GM23338 (cell line): ENCODE data around the gene ENOX2. TPM values are rescaled to one million over a fixed set of nuclear protein-coding genes. Genes with fewer than 3 reads are reported as not detected.

ENCODE experiments used
- ATAC-seq: fragments of 200-7000 bp; cut with Tn5 transposase; 3 replicates; pipeline ENCODE4 v1.9.1; 2020
- DNase-seq: peaks from one replicate; pipeline ENCODE4 v3.0.0-alpha.2; 2015; ENCODE audit warnings: low spot score
- H2AFZ ChIP-seq: fragments of 200-600 bp; sonication (generic); 2 replicates; pipeline ENCODE4 v1.8.0; 2016; ENCODE audit warnings: antibody characterized with exemption, mild to moderate bottlenecking, moderate library complexity
- H3F3A ChIP-seq: fragments of 200-600 bp; sonication (generic); replicated peaks from 2 replicates; pipeline ENCODE4 v1.8.0; 2017; ENCODE audit warnings: antibody characterized with exemption, mixed run types, low read depth
- H3K27ac ChIP-seq: fragments of 200-600 bp; sonication (generic); 2 replicates; pipeline ENCODE4 v1.6.1; 2016; ENCODE audit warnings: low read depth
- H3K27me3 ChIP-seq: fragments of 200-600 bp; sonication (generic); 2 replicates; pipeline ENCODE4 v1.8.0; 2016; ENCODE audit warnings: mild to moderate bottlenecking, mixed run types, moderate library complexity; ENCODE audit not compliant: insufficient read depth
- H3K36me3 ChIP-seq: fragments of 200-600 bp; sonication (generic); 2 replicates; pipeline ENCODE4 v1.8.0; 2016; ENCODE audit warnings: mild to moderate bottlenecking; ENCODE audit not compliant: insufficient read depth
- H3K4me1 ChIP-seq: fragments of 200-600 bp; sonication (generic); 2 replicates; pipeline ENCODE4 v1.8.0; 2016; ENCODE audit warnings: mild to moderate bottlenecking, moderate library complexity; ENCODE audit not compliant: insufficient read depth
- H3K4me2 ChIP-seq: fragments of 200-600 bp; sonication (generic); 2 replicates; pipeline ENCODE4 v1.7.1; 2017; ENCODE audit warnings: mixed run types
- H3K4me3 ChIP-seq: fragments of 200-600 bp; sonication (generic); 2 replicates; pipeline ENCODE4 v1.6.1; 2016; ENCODE audit warnings: mixed run types
- H3K79me2 ChIP-seq: fragments of 200-600 bp; sonication (generic); replicated peaks from 2 replicates; pipeline ENCODE4 v1.8.0; 2017; ENCODE audit warnings: mild to moderate bottlenecking; ENCODE audit not compliant: insufficient read depth
- H3K9me2 ChIP-seq: fragments of 200-600 bp; sonication (generic); 2 replicates; pipeline ENCODE4 v1.8.0; 2017; ENCODE audit not compliant: insufficient read depth
- H4K20me1 ChIP-seq: fragments of 200-600 bp; sonication (generic); replicated peaks from 2 replicates; pipeline ENCODE4 v1.8.0; 2017; ENCODE audit warnings: mild to moderate bottlenecking; ENCODE audit not compliant: insufficient read depth
- H3K27ac Mint-ChIP-seq: 2 replicates; pipeline ENCODE4 v1.8.0; 2020; ENCODE audit warnings: inconsistent platforms, mild to moderate bottlenecking, moderate library complexity, mixed read lengths
- H3K27me3 Mint-ChIP-seq: 3 replicates; pipeline ENCODE4 v1.8.0; 2022; ENCODE audit warnings: low read depth, mild to moderate bottlenecking, moderate library complexity, mixed read lengths, inconsistent platforms; ENCODE audit not compliant: insufficient read depth, poor library complexity
- H3K36me3 Mint-ChIP-seq: 3 replicates; pipeline ENCODE4 v1.8.0; 2021; ENCODE audit warnings: low read depth, mild to moderate bottlenecking, inconsistent platforms, moderate library complexity, mixed read lengths
- H3K4me1 Mint-ChIP-seq: 3 replicates; pipeline ENCODE4 v1.8.0; 2020; ENCODE audit warnings: mild to moderate bottlenecking, inconsistent platforms, mixed read lengths
- H3K4me3 Mint-ChIP-seq: 3 replicates; pipeline ENCODE4 v1.8.0; 2021; ENCODE audit warnings: moderate library complexity, mild to moderate bottlenecking, inconsistent platforms, mixed read lengths
- H3K9me3 Mint-ChIP-seq: 3 replicates; pipeline ENCODE4 v1.8.0; 2020; ENCODE audit warnings: moderate library complexity, mild to moderate bottlenecking, inconsistent platforms, mixed read lengths
- EZH2phosphoT487 ChIP-seq: fragments of 200-600 bp; sonication (generic); IDR thresholded peaks from one replicate; pipeline ENCODE4 v1.8.1; 2018; ENCODE audit warnings: antibody characterized with exemption; ENCODE audit not compliant: unreplicated experiment
- JUNB ChIP-seq: IDR thresholded peaks from one replicate; pipeline ENCODE4 v1.6.1; 2016; ENCODE audit warnings: antibody characterized with exemption; ENCODE audit not compliant: unreplicated experiment
- POLR2AphosphoS5 ChIP-seq: IDR thresholded peaks from 2 replicates; pipeline ENCODE4 v1.6.1; 2016; ENCODE audit warnings: antibody characterized with exemption, low read depth
- STAT1 ChIP-seq: IDR thresholded peaks from one replicate; pipeline ENCODE4 v1.6.1; 2016; ENCODE audit warnings: antibody characterized with exemption; ENCODE audit not compliant: unreplicated experiment
- ZNF114 ChIP-seq: fragments of 250-450 bp; sonication (Bioruptor Pico); IDR thresholded peaks from 2 replicates; pipeline ENCODE4 v1.5.0; 2020; ENCODE audit warnings: mild to moderate bottlenecking, moderate library complexity
- ZNF331 ChIP-seq: fragments of 250-450 bp; sonication (Bioruptor Pico); IDR thresholded peaks from 2 replicates; pipeline ENCODE4 v1.5.0; 2020; ENCODE audit warnings: low read depth, mild to moderate bottlenecking, moderate library complexity
- polyA plus RNA-seq: library from polyadenylated mRNA; unstranded; fragments of >200 nt; fragmentation: Nextera tagmentation; extraction: Ambion mirVana; gene quantifications from 2 replicates; pipeline ENCODE4 v1.2.1, GENCODE V29; 2016
- total RNA-seq: library from RNA; depleted of rRNA; stranded (reverse); fragments of >200 nt; shearing (Covaris generic); gene quantifications from 2 replicates; pipeline ENCODE4 v1.2.3, GENCODE V29; 2014
- TF ChIP-seq, protein P1 (sequence below), 2 experiments: fragments of 200-600 bp in 1 of 2; sonication (generic) in 1 of 2; conservative IDR thresholded peaks; 2 replicates each; pipeline versions ENCODE4 v1.5.1 to v1.6.1; 2016 to 2017; ENCODE audit warnings: antibody characterized with exemption in 2 of 2, low read depth in 2 of 2, mild to moderate bottlenecking in 2 of 2, moderate library complexity in 1 of 2
- TF ChIP-seq, protein P2 (sequence below): fragments of 250-450 bp; sonication (Bioruptor Pico); IDR thresholded peaks from 2 replicates; pipeline ENCODE4 v1.5.0; 2020; ENCODE audit warnings: mild to moderate bottlenecking, moderate library complexity
- TF ChIP-seq, protein P3 (sequence below): IDR thresholded peaks from one replicate; pipeline ENCODE4 v1.6.1; 2018; ENCODE audit warnings: antibody characterized with exemption; ENCODE audit not compliant: unreplicated experiment

Gene ENOX2
- total and polyA plus RNA-seq, 2 experiments from 2014 or later = 9.6 to 11.2 TPM

DNA sequence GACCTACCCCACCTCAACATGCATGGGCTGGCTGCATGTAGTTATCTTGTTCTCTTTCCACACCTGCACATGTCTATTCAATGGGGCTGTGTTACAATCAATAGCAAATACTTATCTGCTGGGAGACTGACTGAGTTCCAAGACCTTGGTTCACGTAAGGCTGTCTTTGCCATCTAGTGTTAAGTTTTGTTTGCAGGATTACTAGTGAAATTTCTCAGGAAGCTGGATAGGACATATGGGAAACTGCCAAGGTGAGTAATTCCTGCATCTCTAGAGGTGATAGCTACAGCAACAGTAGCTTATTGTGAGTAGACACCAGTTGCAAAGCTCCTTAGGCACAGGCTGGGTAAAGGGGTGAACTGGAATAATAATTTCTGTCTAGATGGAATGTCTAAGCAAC is 177.5 kb downstream of the ENOX2 start:
- H3K27me3 ChIP-seq = no peaks in the 10 kb centered on the region
- DNase-seq (no peak), ATAC-seq (no peak)
- Mint-ChIP-seq H3K4me1 (peaks cover 4% of the 10 kb centered on the region), H3K9me3 (peaks cover 20% of the 10 kb centered on the region), H3K27ac (no peak overlapping the region), H3K27me3 (peaks cover 4% of the 10 kb centered on the region), H3K4me3 (no peak overlapping the region), H3K36me3 (peaks cover 18% of the 10 kb centered on the region; the same call in 2 of the 3 replicates)
- no peak overlapping the region for H3K4me2 ChIP-seq
- H3F3A ChIP-seq = no peaks in the 10 kb centered on the region
- no peaks in the 10 kb centered on the region for H3K4me1 ChIP-seq
- no peak overlapping the region for H3K27ac ChIP-seq
- H4K20me1 ChIP-seq = no peaks in the 10 kb centered on the region
- H3K36me3 ChIP-seq = peaks cover 5% of the 10 kb centered on the region; the same call in 1 of the 2 replicates
- H3K79me2 ChIP-seq = no peaks in the 10 kb centered on the region
- H2AFZ ChIP-seq = no peak overlapping the region
- H3K4me3 ChIP-seq = no peak overlapping the region
- no peak for TF ChIP-seq POLR2AphosphoS5
- TF ChIP-seq, protein P1, sequence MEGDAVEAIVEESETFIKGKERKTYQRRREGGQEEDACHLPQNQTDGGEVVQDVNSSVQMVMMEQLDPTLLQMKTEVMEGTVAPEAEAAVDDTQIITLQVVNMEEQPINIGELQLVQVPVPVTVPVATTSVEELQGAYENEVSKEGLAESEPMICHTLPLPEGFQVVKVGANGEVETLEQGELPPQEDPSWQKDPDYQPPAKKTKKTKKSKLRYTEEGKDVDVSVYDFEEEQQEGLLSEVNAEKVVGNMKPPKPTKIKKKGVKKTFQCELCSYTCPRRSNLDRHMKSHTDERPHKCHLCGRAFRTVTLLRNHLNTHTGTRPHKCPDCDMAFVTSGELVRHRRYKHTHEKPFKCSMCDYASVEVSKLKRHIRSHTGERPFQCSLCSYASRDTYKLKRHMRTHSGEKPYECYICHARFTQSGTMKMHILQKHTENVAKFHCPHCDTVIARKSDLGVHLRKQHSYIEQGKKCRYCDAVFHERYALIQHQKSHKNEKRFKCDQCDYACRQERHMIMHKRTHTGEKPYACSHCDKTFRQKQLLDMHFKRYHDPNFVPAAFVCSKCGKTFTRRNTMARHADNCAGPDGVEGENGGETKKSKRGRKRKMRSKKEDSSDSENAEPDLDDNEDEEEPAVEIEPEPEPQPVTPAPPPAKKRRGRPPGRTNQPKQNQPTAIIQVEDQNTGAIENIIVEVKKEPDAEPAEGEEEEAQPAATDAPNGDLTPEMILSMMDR (conservative IDR thresholded peaks at IDR 0.05; ENCODE audit: low read depth in 2 of 2) = no peak
- TF ChIP-seq ZNF331 (CRISPR knock-in tag) = no peak
- TF ChIP-seq, protein P2, sequence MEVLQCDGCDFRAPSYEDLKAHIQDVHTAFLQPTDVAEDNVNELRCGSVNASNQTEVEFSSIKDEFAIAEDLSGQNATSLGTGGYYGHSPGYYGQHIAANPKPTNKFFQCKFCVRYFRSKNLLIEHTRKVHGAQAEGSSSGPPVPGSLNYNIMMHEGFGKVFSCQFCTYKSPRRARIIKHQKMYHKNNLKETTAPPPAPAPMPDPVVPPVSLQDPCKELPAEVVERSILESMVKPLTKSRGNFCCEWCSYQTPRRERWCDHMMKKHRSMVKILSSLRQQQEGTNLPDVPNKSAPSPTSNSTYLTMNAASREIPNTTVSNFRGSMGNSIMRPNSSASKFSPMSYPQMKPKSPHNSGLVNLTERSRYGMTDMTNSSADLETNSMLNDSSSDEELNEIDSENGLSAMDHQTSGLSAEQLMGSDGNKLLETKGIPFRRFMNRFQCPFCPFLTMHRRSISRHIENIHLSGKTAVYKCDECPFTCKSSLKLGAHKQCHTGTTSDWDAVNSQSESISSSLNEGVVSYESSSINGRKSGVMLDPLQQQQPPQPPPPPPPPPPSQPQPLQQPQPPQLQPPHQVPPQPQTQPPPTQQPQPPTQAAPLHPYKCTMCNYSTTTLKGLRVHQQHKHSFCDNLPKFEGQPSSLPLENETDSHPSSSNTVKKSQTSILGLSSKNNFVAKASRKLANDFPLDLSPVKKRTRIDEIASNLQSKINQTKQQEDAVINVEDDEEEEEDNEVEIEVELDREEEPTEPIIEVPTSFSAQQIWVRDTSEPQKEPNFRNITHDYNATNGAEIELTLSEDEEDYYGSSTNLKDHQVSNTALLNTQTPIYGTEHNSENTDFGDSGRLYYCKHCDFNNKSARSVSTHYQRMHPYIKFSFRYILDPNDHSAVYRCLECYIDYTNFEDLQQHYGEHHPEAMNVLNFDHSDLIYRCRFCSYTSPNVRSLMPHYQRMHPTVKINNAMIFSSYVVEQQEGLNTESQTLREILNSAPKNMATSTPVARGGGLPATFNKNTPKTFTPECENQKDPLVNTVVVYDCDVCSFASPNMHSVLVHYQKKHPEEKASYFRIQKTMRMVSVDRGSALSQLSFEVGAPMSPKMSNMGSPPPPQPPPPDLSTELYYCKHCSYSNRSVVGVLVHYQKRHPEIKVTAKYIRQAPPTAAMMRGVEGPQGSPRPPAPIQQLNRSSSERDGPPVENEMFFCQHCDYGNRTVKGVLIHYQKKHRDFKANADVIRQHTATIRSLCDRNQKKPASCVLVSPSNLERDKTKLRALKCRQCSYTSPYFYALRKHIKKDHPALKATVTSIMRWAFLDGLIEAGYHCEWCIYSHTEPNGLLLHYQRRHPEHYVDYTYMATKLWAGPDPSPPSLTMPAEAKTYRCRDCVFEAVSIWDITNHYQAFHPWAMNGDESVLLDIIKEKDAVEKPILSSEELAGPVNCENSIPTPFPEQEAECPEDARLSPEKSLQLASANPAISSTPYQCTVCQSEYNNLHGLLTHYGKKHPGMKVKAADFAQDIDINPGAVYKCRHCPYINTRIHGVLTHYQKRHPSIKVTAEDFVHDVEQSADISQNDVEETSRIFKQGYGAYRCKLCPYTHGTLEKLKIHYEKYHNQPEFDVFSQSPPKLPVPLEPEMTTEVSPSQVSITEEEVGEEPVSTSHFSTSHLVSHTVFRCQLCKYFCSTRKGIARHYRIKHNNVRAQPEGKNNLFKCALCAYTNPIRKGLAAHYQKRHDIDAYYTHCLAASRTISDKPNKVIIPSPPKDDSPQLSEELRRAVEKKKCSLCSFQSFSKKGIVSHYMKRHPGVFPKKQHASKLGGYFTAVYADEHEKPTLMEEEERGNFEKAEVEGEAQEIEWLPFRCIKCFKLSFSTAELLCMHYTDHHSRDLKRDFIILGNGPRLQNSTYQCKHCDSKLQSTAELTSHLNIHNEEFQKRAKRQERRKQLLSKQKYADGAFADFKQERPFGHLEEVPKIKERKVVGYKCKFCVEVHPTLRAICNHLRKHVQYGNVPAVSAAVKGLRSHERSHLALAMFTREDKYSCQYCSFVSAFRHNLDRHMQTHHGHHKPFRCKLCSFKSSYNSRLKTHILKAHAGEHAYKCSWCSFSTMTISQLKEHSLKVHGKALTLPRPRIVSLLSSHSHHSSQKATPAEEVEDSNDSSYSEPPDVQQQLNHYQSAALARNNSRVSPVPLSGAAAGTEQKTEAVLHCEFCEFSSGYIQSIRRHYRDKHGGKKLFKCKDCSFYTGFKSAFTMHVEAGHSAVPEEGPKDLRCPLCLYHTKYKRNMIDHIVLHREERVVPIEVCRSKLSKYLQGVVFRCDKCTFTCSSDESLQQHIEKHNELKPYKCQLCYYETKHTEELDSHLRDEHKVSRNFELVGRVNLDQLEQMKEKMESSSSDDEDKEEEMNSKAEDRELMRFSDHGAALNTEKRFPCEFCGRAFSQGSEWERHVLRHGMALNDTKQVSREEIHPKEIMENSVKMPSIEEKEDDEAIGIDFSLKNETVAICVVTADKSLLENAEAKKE = no peak
- no peak for TF ChIP-seq ZNF114
- TF ChIP-seq JUNB = no peak
- TF ChIP-seq STAT1 = no peak
- no peak for TF ChIP-seq EZH2phosphoT487
- TF ChIP-seq, protein P3, sequence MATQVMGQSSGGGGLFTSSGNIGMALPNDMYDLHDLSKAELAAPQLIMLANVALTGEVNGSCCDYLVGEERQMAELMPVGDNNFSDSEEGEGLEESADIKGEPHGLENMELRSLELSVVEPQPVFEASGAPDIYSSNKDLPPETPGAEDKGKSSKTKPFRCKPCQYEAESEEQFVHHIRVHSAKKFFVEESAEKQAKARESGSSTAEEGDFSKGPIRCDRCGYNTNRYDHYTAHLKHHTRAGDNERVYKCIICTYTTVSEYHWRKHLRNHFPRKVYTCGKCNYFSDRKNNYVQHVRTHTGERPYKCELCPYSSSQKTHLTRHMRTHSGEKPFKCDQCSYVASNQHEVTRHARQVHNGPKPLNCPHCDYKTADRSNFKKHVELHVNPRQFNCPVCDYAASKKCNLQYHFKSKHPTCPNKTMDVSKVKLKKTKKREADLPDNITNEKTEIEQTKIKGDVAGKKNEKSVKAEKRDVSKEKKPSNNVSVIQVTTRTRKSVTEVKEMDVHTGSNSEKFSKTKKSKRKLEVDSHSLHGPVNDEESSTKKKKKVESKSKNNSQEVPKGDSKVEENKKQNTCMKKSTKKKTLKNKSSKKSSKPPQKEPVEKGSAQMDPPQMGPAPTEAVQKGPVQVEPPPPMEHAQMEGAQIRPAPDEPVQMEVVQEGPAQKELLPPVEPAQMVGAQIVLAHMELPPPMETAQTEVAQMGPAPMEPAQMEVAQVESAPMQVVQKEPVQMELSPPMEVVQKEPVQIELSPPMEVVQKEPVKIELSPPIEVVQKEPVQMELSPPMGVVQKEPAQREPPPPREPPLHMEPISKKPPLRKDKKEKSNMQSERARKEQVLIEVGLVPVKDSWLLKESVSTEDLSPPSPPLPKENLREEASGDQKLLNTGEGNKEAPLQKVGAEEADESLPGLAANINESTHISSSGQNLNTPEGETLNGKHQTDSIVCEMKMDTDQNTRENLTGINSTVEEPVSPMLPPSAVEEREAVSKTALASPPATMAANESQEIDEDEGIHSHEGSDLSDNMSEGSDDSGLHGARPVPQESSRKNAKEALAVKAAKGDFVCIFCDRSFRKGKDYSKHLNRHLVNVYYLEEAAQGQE = no peak
- H3K9me2 ChIP-seq = no peaks in the 10 kb centered on the region
